Right lobe of liver (tissue), 6 donors: Measurements from ENCODE around the gene PARL. TPM values are rescaled to one million over a fixed set of nuclear protein-coding genes. Genes with fewer than 3 reads are reported as not detected.

ENCODE experiments used
- ATAC-seq, 4 donors: fragments of 200-7000 bp; cut with Tn5 transposase; one replicate each; pipeline ENCODE4 v1.9.1; 2020; ENCODE audit warnings: mild to moderate bottlenecking in 4 of 4, moderate library complexity in 4 of 4
- DNase-seq, 3 donors: peaks; one replicate each; pipeline ENCODE4 v3.0.0-alpha.2; 2020
- H3K27ac ChIP-seq, 3 donors: fragments of 200-600 bp; one replicate each; pipeline ENCODE4 v1.8.0; 2022
- H3K27me3 ChIP-seq, 2 donors: fragments of 200-600 bp; one replicate each; pipeline ENCODE4 v1.8.0; 2022
- H3K36me3 ChIP-seq, 4 donors: fragments of 200-600 bp; sonication (generic) in 1 of 4; one replicate each; pipeline versions ENCODE4 v1.5.1 to v1.8.0; 2017 to 2022; ENCODE audit warnings: control low read depth in 1 of 4
- H3K4me1 ChIP-seq, 4 donors: fragments of 200-600 bp; sonication (generic) in 1 of 4; one replicate each; pipeline versions ENCODE4 v1.5.1 to v1.8.0; 2017 to 2022; ENCODE audit warnings: control low read depth in 1 of 4
- H3K4me3 ChIP-seq, 3 donors: fragments of 200-600 bp; one replicate each; pipeline ENCODE4 v1.8.0; 2022
- H3K9me3 ChIP-seq, 4 donors: fragments of 200-600 bp; sonication (generic) in 1 of 4; one replicate each; pipeline versions ENCODE4 v1.5.1 to v1.8.0; 2017 to 2022; ENCODE audit warnings: control low read depth in 1 of 4
- POLR2A ChIP-seq: fragments of 450-650 bp; IDR thresholded peaks from one replicate; pipeline ENCODE4 v1.6.1; 2017; ENCODE audit warnings: antibody characterized with exemption, mild to moderate bottlenecking
- WGBS: methylation state at CpG from one replicate; pipeline ENCODE4 v1.1.6; 2018; ENCODE audit warnings: low coverage, low lambda C conversion rate; ENCODE audit not compliant: insufficient coverage; ENCODE audit errors: missing lambda C conversion rate; 5-methylcytosine and 5-hydroxymethylcytosine counted together
- intact Hi-C, 2 donors: fragments of 100-400 bp; cut with DNase I; formaldehyde crosslinking; loops; one replicate each; pipeline versions ENCODE4 v1.11.2 to v1.14.1; 2022
- total RNA-seq, 6 experiments: library from RNA; depleted of rRNA in 2 of 6; stranded (reverse); fragments of >200 nt in 2 of 6; fragmentation: NEBNext Ultra II Directional in 3 of 6; extraction: Animal tissue kit (Norgen Biotek cat#: 25700) in 3 of 6; gene quantifications; one replicate each; pipeline versions ENCODE4 v1.1.0 to v1.2.4, GENCODE V29; 2016 to 2023
- TF ChIP-seq, protein P1 (sequence below), 4 donors: fragments of 200-600 bp in 3 of 4; fragments of 450-650 bp in 1 of 4; IDR thresholded peaks; one replicate each; pipeline versions ENCODE4 v1.5.1 to v1.8.0; 2016 to 2022; ENCODE audit warnings: antibody characterized with exemption in 4 of 4, mild to moderate bottlenecking in 2 of 4
- donor health status: DM: no; HTN: yes; CAD: no.
- donor health status: DM: no; HTN: no; CAD: no.
- donor health status: DM: no; HTN: no; CAD: no.
- donor health status: DM: no; HTN: yes; CAD: no.
- donor health status: DM: no; HTN: yes; CAD: no.

The PARL gene
- total RNA-seq, 6 experiments from 2014 or later: 23.7 to 29.0 (median 26.2) TPM

GRCh38 chr3:183884097-183884426 is 618 bp downstream of the PARL start:
- H3K36me3 ChIP-seq: no peaks in the 10 kb centered on the region
- H3K27ac ChIP-seq: peak overlapping the region; percentile 63 to 75 (median 69)
- no peaks in the 10 kb centered on the region for H3K9me3 ChIP-seq
- H3K27me3 ChIP-seq: no peaks in the 10 kb centered on the region
- H3K4me1 ChIP-seq: peaks cover 0 to 9% (median 2%) of the 10 kb centered on the region in 4 donors
- DNase-seq (no peak), ATAC-seq (no peak)
- intact Hi-C loops: no loop called here
- WGBS: under 1% methylated on average over 9 of the region's 9 CpGs
- TF ChIP-seq POLR2A: no peak
- TF ChIP-seq, protein P1, sequence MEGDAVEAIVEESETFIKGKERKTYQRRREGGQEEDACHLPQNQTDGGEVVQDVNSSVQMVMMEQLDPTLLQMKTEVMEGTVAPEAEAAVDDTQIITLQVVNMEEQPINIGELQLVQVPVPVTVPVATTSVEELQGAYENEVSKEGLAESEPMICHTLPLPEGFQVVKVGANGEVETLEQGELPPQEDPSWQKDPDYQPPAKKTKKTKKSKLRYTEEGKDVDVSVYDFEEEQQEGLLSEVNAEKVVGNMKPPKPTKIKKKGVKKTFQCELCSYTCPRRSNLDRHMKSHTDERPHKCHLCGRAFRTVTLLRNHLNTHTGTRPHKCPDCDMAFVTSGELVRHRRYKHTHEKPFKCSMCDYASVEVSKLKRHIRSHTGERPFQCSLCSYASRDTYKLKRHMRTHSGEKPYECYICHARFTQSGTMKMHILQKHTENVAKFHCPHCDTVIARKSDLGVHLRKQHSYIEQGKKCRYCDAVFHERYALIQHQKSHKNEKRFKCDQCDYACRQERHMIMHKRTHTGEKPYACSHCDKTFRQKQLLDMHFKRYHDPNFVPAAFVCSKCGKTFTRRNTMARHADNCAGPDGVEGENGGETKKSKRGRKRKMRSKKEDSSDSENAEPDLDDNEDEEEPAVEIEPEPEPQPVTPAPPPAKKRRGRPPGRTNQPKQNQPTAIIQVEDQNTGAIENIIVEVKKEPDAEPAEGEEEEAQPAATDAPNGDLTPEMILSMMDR (IDR thresholded peaks at IDR 0.05): no peak
- H3K4me3 ChIP-seq: peak overlapping the region; percentile 79 to 100 (median 99)

DNA sequence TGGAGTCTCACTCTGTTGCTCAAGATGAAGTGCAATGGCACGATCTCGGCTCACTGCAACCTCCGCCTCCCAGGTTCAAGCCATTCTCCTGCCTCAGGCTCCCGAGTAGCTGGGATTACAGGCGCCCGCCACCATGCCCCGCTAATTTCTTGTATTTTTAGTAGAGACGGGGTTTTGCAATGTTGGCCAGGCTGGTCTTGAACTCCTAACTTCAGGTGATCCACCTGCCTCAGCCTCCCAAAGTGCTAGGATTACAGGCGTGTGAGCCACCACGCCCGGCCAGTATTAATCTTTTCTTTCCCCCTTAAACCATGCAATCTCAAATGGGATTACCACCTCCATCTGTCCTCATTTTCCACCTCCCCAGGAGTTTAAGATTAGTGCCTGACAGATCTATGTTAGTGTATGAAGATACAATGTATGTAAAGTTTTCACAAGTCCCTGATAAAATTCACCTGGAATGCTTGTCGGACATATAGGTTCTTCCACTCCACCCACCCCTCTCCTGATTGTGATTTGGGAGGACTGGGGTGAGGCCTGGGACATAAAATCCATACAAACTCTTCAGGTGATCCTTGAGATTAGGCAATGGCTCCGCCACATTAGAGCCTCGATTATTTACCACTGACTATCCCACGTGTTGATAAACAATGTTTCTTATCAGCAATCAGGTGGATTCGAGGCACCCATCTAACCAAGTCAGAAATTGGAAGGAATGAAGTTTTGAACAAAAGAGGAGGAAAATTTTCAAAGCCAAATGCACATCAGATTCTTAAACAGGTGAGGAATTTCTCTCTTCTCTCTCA is 1.2 kb downstream of the PARL start:
- ATAC-seq (no peak), DNase-seq (no peak)
- H3K27me3 ChIP-seq: no peaks in the 10 kb centered on the region
- H3K36me3 ChIP-seq: no peaks in the 10 kb centered on the region
- peak overlapping the region; percentile 79 to 100 (median 99) for H3K4me3 ChIP-seq
- H3K9me3 ChIP-seq: no peaks in the 10 kb centered on the region
- TF ChIP-seq POLR2A: no peak
- TF ChIP-seq, protein P1 (IDR thresholded peaks at IDR 0.05): no peak
- peak overlapping the region in 1 of 3 donors; percentile 75 for H3K27ac ChIP-seq
- intact Hi-C loops: no loop called here
- H3K4me1 ChIP-seq: peaks cover 0 to 9% (median 2%) of the 10 kb centered on the region in 4 donors
- 57% methylated on average over 15 of the region's 16 CpGs for WGBS

- H3K27ac ChIP-seq: no peak overlapping the region
- H3K27me3 ChIP-seq: no peaks in the 10 kb centered on the region
- DNase-seq (no peak), ATAC-seq (no peak)
- intact Hi-C loops: no loop called here
- 89% methylated on average over 7 of the region's 9 CpGs for WGBS
- peaks cover 0 to 9% (median 2%) of the 10 kb centered on the region in 4 donors for H3K4me1 ChIP-seq
- no peaks in the 10 kb centered on the region for H3K36me3 ChIP-seq
- TF ChIP-seq POLR2A: no peak
- TF ChIP-seq, protein P1 (IDR thresholded peaks at IDR 0.05): no peak
- no peaks in the 10 kb centered on the region for H3K9me3 ChIP-seq
- H3K4me3 ChIP-seq: no peak overlapping the region
Observed at GRCh38 chr3:183880121-183880520, 4.6 kb downstream of the PARL start.

DNA sequence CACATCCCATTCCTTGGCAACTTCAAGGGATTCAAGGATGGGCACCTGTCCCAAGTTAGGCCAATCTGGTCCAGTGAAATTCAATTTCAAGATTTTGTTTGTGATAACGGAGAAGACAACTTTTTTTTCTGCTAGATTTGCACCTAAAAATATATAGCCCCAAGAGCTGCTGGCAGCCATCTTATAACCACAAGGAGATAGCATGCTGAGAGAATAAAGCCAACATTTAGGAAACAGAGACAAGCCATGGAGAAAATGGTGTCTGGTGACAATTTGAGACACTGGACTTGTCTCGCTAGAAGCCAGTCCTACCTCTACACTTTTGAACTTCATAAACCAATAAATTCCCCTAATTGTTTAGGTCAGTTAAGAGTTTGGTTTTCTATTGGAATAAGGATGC is 5.4 kb downstream of the PARL start:
- no peak overlapping the region for H3K4me3 ChIP-seq
- H3K9me3 ChIP-seq: no peaks in the 10 kb centered on the region
- intact Hi-C loops: no loop called here
- DNase-seq (no peak), ATAC-seq (no peak)
- no peaks in the 10 kb centered on the region for H3K27me3 ChIP-seq
- H3K4me1 ChIP-seq: peaks cover 0 to 15% (median under 1%) of the 10 kb centered on the region in 4 donors
- TF ChIP-seq, protein P1 (IDR thresholded peaks at IDR 0.05): no peak
- no peak for TF ChIP-seq POLR2A
- H3K36me3 ChIP-seq: no peaks in the 10 kb centered on the region
- no peak overlapping the region for H3K27ac ChIP-seq
- 92% methylated on average over 2 of the region's 2 CpGs for WGBS
